H1 (cell line): ENCODE results near the gene PRDX2. TPM values are rescaled to one million over a fixed set of nuclear protein-coding genes. Genes with fewer than 3 reads are reported as not detected.

Experiments used
- CTCF ChIA-PET: fragments of 300-600 bp; sonication (Branson Sonifier 250); formaldehyde crosslinking; loops from one replicate; lab custom pipeline; 2021; ENCODE audit not compliant: partially characterized antibody; lab: Charles Lee
- POLR2A ChIA-PET: fragments of 300-600 bp; sonication (Branson Sonifier 250); formaldehyde crosslinking; loops from one replicate; lab custom pipeline; 2021; ENCODE audit warnings: inconsistent platforms; ENCODE audit not compliant: partially characterized antibody; lab: Charles Lee
- DNase-seq, 2 experiments: peaks; one replicate each; pipeline versions ENCODE4 v3.0.0 to v3.0.0-alpha.2; 2010 to 2022; ENCODE audit warnings: low spot score in 2 of 2, low read depth in 1 of 2, mixed read lengths in 1 of 2
- FAIRE-seq: peaks from 2 replicates; lab custom pipeline; 2011; peaks lifted over from hg19 to GRCh38; lab: Jason Lieb, UNC
- H2AFZ ChIP-seq: 2 replicates; pipeline ENCODE4 v1.8.1; 2012; ENCODE audit warnings: low read length, inconsistent platforms
- H2AK5ac ChIP-seq: 2 replicates; pipeline ENCODE4 v1.6.1; 2013; ENCODE audit warnings: low read depth, low read length
- H2BK120ac ChIP-seq: replicated peaks from 2 replicates; pipeline ENCODE3; 2013; ENCODE audit warnings: low read depth, low read length, inconsistent platforms
- H2BK12ac ChIP-seq: 2 replicates; pipeline ENCODE4 v1.6.1; 2013; ENCODE audit warnings: low read depth, low read length
- H2BK15ac ChIP-seq: 2 replicates; pipeline ENCODE4 v1.6.1; 2013; ENCODE audit warnings: low read length
- H2BK20ac ChIP-seq: 2 replicates; pipeline ENCODE4 v1.6.1; 2013; ENCODE audit warnings: low read length
- H2BK5ac ChIP-seq: 2 replicates; pipeline ENCODE4 v1.6.1; 2013; ENCODE audit warnings: low read depth, low read length
- H3K14ac ChIP-seq: 2 replicates; pipeline ENCODE4 v1.6.1; 2013; ENCODE audit warnings: inconsistent platforms; ENCODE audit not compliant: insufficient read length
- H3K18ac ChIP-seq: 2 replicates; pipeline ENCODE4 v1.6.1; 2013; ENCODE audit warnings: low read length; ENCODE audit errors: extremely low read depth
- H3K23ac ChIP-seq: 2 replicates; pipeline ENCODE4 v1.6.1; 2013; ENCODE audit warnings: inconsistent platforms; ENCODE audit not compliant: insufficient read length
- H3K23me2 ChIP-seq: 2 replicates; pipeline ENCODE4 v1.6.1; 2013; ENCODE audit warnings: low read depth, low read length
- H3K27ac ChIP-seq: 2 replicates; pipeline ENCODE4 v1.6.1; 2011; ENCODE audit warnings: low read depth, low read length, inconsistent platforms
- H3K27me3 ChIP-seq, 4 experiments: replicated peaks in 1 of 4; 1 replicate in 1 of 4; 2 replicates in 3 of 4; pipeline versions ENCODE4 v1.6.1 to v1.8.1; 2011 to 2013; ENCODE audit warnings: low read length in 3 of 4, mild to moderate bottlenecking in 3 of 4, inconsistent platforms in 2 of 4, mixed read lengths in 2 of 4, moderate library complexity in 1 of 4; ENCODE audit not compliant: control insufficient read depth in 3 of 4, insufficient read depth in 3 of 4; ENCODE audit errors: extremely low read depth in 1 of 4
- H3K36me3 ChIP-seq, 4 experiments: 2 replicates each; pipeline versions ENCODE4 v1.6.1 to v1.8.1; 2011 to 2013; ENCODE audit warnings: mild to moderate bottlenecking in 4 of 4, low read length in 3 of 4, moderate library complexity in 2 of 4, control low read depth in 1 of 4, inconsistent platforms in 1 of 4; ENCODE audit not compliant: insufficient read depth in 4 of 4, control insufficient read depth in 2 of 4
- H3K4ac ChIP-seq: replicated peaks from 2 replicates; pipeline ENCODE3; 2013; ENCODE audit warnings: low read length, low read depth, mixed read lengths, inconsistent platforms; ENCODE audit not compliant: insufficient read length
- H3K4me1 ChIP-seq, 4 experiments: replicated peaks in 1 of 4; 1 replicate in 1 of 4; 2 replicates in 3 of 4; pipeline versions ENCODE4 v1.6.1 to v1.8.1; 2011 to 2013; ENCODE audit warnings: low read length in 3 of 4, inconsistent platforms in 2 of 4, mixed read lengths in 1 of 4; ENCODE audit not compliant: insufficient read depth in 4 of 4, control insufficient read depth in 3 of 4
- H3K4me2 ChIP-seq, 2 experiments: 2 replicates each; pipeline versions ENCODE4 v1.6.1 to v1.8.1; 2011 to 2013; ENCODE audit warnings: low read depth in 2 of 2, low read length in 2 of 2, control low read depth in 1 of 2, inconsistent platforms in 1 of 2, mild to moderate bottlenecking in 1 of 2; ENCODE audit not compliant: insufficient read depth in 1 of 2
- H3K4me3 ChIP-seq, 4 experiments: fragments of 200-600, 300-600 bp in 1 of 4; sonication (generic), shearing (Covaris generic), sonication (Bioruptor Twin) in 1 of 4; 2 replicates each; pipeline versions ENCODE4 v1.5.1 to v1.8.1; 2011 to 2016; ENCODE audit warnings: low read length in 4 of 4, low read depth in 3 of 4, control low read depth in 2 of 4, inconsistent platforms in 2 of 4, mild to moderate bottlenecking in 2 of 4, mixed read lengths in 1 of 4, moderate library complexity in 1 of 4; ENCODE audit not compliant: insufficient read depth in 2 of 4; ENCODE audit errors: extremely low read depth in 1 of 4
- H3K56ac ChIP-seq: replicated peaks from 2 replicates; pipeline ENCODE3; 2013; ENCODE audit warnings: low read depth, mild to moderate bottlenecking, mixed read lengths, low read length, inconsistent platforms; ENCODE audit not compliant: insufficient read length
- H3K79me1 ChIP-seq: 2 replicates; pipeline ENCODE4 v1.6.1; 2013; ENCODE audit warnings: low read depth, low read length, control low read depth
- H3K79me2 ChIP-seq, 2 experiments: 2 replicates each; pipeline versions ENCODE4 v1.6.1 to v1.8.1; 2012 to 2013; ENCODE audit warnings: low read length in 2 of 2, mild to moderate bottlenecking in 2 of 2, inconsistent platforms in 1 of 2; ENCODE audit not compliant: insufficient read depth in 2 of 2, control insufficient read depth in 1 of 2
- H3K9ac ChIP-seq, 4 experiments: replicated peaks in 1 of 4; 1 replicate in 1 of 4; 2 replicates in 3 of 4; pipeline versions ENCODE4 v1.6.1 to v1.8.1; 2011 to 2013; ENCODE audit warnings: low read depth in 3 of 4, low read length in 3 of 4, control low read depth in 2 of 4, mild to moderate bottlenecking in 2 of 4, moderate library complexity in 2 of 4, inconsistent platforms in 1 of 4; ENCODE audit errors: extremely low read depth in 1 of 4
- H3K9me3 ChIP-seq, 2 experiments: 2 replicates each; pipeline versions ENCODE4 v1.6.1 to v1.8.1; 2012 to 2013; ENCODE audit warnings: mild to moderate bottlenecking in 2 of 2, moderate library complexity in 2 of 2, control low read depth in 1 of 2, inconsistent platforms in 1 of 2, low read depth in 1 of 2, low read length in 1 of 2, mixed read lengths in 1 of 2; ENCODE audit not compliant: insufficient read depth in 2 of 2
- H4K20me1 ChIP-seq, 2 experiments: replicated peaks in 1 of 2; 2 replicates each; pipeline versions ENCODE3 to v1.8.1; 2011 to 2013; ENCODE audit warnings: inconsistent platforms in 2 of 2, low read length in 2 of 2, mild to moderate bottlenecking in 1 of 2; ENCODE audit not compliant: insufficient read depth in 2 of 2, control insufficient read depth in 1 of 2
- H4K5ac ChIP-seq: 2 replicates; pipeline ENCODE4 v1.6.1; 2013; ENCODE audit warnings: low read length, low read depth, mixed read lengths, inconsistent platforms; ENCODE audit not compliant: insufficient read length
- H4K8ac ChIP-seq: 2 replicates; pipeline ENCODE4 v1.8.0; 2013; ENCODE audit warnings: mild to moderate bottlenecking, moderate library complexity, low read length, inconsistent platforms; ENCODE audit not compliant: insufficient read depth; ENCODE audit errors: extremely low read depth
- H4K91ac ChIP-seq: replicated peaks from 2 replicates; pipeline ENCODE3; 2013; ENCODE audit warnings: low read length, mixed read lengths, inconsistent platforms; ENCODE audit not compliant: insufficient read length
- CREB1 ChIP-seq: IDR thresholded peaks from 2 replicates; pipeline ENCODE4 v1.6.1; 2012; ENCODE audit warnings: inconsistent platforms
- GTF2F1 ChIP-seq: IDR thresholded peaks from 2 replicates; pipeline ENCODE4 v1.6.1; 2012; ENCODE audit warnings: low read depth, low read length, improper control_type of control experiment, borderline replicate concordance
- HDAC2 ChIP-seq, 2 experiments: fragments of 300-600 bp in 1 of 2; sonication (generic) in 1 of 2; IDR thresholded peaks; 2 replicates each; pipeline ENCODE4 v1.6.1; 2011 to 2012; ENCODE audit warnings: low read depth in 2 of 2, low read length in 2 of 2, mild to moderate bottlenecking in 2 of 2, moderate library complexity in 2 of 2, borderline replicate concordance in 1 of 2, inconsistent platforms in 1 of 2
- POLR2A ChIP-seq, 2 experiments: IDR thresholded peaks; 1 replicate in 1 of 2; 2 replicates in 1 of 2; pipeline ENCODE4 v1.6.1; 2011; ENCODE audit warnings: low read depth in 2 of 2, low read length in 2 of 2, mild to moderate bottlenecking in 2 of 2; ENCODE audit errors: control extremely low read depth in 1 of 2
- POU5F1 ChIP-seq: IDR thresholded peaks from 2 replicates; pipeline ENCODE4 v1.6.1; 2011; ENCODE audit warnings: low read depth, mild to moderate bottlenecking, low read length, moderate library complexity
- TEAD4 ChIP-seq: IDR thresholded peaks from 2 replicates; pipeline ENCODE4 v1.6.1; 2012; ENCODE audit warnings: low read depth, low read length, inconsistent platforms, mixed read lengths
- WGBS, 2 experiments: shearing (Covaris generic) in 1 of 2; methylation state at CpG; one replicate each; pipeline versions ENCODE4 v1.1.6 to v1.1.7; 2013 to 2015; ENCODE audit warnings: low lambda C conversion rate in 2 of 2, mixed read lengths in 2 of 2, inconsistent platforms in 1 of 2, low coverage in 1 of 2, missing lambda C conversion rate in 1 of 2; ENCODE audit not compliant: insufficient replicate concordance in 2 of 2, insufficient coverage in 1 of 2, insufficient read length in 1 of 2; ENCODE audit errors: extremely low coverage in 1 of 2, missing lambda C conversion rate in 1 of 2; 5-methylcytosine and 5-hydroxymethylcytosine counted together
- polyA plus RNA-seq, 7 experiments: library from polyadenylated mRNA; depleted of rRNA in 3 of 7; stranded (reverse) in 5 of 7; unstranded in 2 of 7; fragments of >200 nt in 5 of 7; fragments of 200-250 nt in 2 of 7; gene quantifications; 1 replicate in 5 of 7; 2 replicates in 1 of 7; 4 replicates in 1 of 7; pipeline versions ENCODE4 v1.2.1 to v1.2.3, GENCODE V29; 2011 to 2013; ENCODE audit warnings: missing spikeins in 2 of 7, mixed read lengths in 2 of 7
- total RNA-seq: library from RNA; stranded (reverse); fragmentation: NEBNext Ultra II Directional; extraction: Animal tissue kit (Norgen Biotek cat#: 25700); gene quantifications from 2 replicates; pipeline ENCODE4 v1.2.1, GENCODE V29; 2021
- TF ChIP-seq, protein P1 (sequence below), 3 experiments: IDR thresholded peaks; 1 replicate in 2 of 3; 2 replicates in 1 of 3; pipeline versions ENCODE4 v1.5.1 to v1.6.1; 2011; ENCODE audit warnings: low read length in 3 of 3, mild to moderate bottlenecking in 3 of 3, inconsistent platforms in 2 of 3, low read depth in 1 of 3, moderate library complexity in 1 of 3; ENCODE audit not compliant: insufficient read depth in 1 of 3; ENCODE audit errors: control extremely low read depth in 1 of 3

The PRDX2 gene
- total and polyA plus RNA-seq, 2 of the 8 experiments (the other 6 are each of a cell fraction or from before 2014, with no cell fraction given), result 380 to 748 TPM

DNA sequence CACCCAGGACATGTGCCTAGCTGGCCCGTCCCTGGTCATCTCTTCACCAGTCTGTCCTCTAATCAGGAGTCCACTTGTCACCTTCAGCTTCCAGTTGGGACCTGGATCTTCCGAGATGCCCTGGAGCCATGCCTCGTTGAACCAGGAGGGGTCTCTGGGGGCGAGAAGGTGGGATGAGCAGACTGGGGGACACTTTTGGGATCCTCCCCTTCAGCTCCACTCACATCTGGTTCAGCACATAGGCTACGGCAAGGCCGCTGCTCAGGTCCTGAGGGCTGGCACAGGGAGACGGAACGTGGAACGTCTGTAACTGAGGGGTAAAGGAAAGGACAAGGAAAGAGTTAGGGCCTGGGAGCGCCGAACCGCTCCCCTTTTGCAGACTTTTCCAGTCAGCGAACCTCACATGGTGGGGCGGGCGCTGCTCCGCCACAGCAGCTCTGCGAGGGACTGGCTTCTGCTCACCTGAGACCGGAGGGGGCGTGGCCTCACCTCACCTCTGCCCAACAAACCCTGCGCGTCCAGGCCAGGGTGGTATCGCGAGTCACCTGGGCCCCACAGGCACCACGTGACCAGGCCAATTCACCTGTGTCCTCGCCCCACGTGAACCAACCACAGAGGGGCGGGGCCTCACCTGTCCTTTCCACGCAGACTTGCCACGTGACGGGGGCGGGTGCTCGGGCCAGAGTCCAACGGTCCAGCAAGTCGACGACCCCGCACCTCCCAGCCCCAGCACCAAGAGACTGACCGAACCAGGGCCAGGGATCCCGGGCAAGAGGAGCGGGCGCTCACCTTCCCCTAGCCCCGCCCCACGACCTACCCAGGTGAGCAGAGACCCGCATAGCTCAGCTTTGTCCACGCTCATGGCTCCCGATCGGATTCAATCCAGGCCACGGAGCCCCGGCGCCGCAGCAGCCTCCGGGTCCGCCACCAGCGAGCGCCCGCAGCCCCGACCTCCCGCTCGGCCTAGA is 26.7 kb downstream of the PRDX2 start, which contains the start of gene HOOK2:
Gene HOOK2, minus strand, starts transcription at position 965 of the 968 bp plus-strand sequence. Its CDS starts 103 bp downstream, at position 862.
- Histone ChIP-seq H3K23me2 (peaks cover 18% of the 10 kb centered on the region; the same call in 1 of the 2 replicates), H3K4me3 (peak within 1 kb of the TSS; percentile 53 to 92 (median 60)), H4K5ac (peak within 1 kb of the TSS; percentile 92), H3K79me2 (no peaks in the 10 kb centered on the region), H3K23ac (no peak within 1 kb of the TSS), H3K36me3 (peaks cover 0 to 9% (median 5%) of the 10 kb centered on the region in 4 experiments; a peak in 6 of 8 replicates), H3K27ac (peak within 1 kb of the TSS; percentile 85), H4K91ac (peak within 1 kb of the TSS; percentile 93), H3K4ac (peak within 1 kb of the TSS; percentile 10), H2AK5ac (no peak within 1 kb of the TSS), H2BK5ac (peak within 1 kb of the TSS; percentile 96; the same call in 1 of the 2 replicates), H3K79me1 (no peaks in the 10 kb centered on the region), H3K27me3 (no peaks in the 10 kb centered on the region), H3K18ac (peak within 1 kb of the TSS; percentile 98), H2AFZ (peak within 1 kb of the TSS; percentile 90; the same call in 1 of the 2 replicates), H3K9ac (peak within 1 kb of the TSS; percentile 49 to 86 (median 68)), H2BK120ac (no peak within 1 kb of the TSS), H2BK12ac (no peak within 1 kb of the TSS), H3K4me1 (peaks cover 2 to 24% (median 15%) of the 10 kb centered on the region in 4 experiments), H4K20me1 (peaks cover 0 to 3% of the 10 kb centered on the region in 2 experiments), H3K14ac (no peak within 1 kb of the TSS), H3K4me2 (peak within 1 kb of the TSS; percentile 80 to 92), H3K56ac (peak within 1 kb of the TSS; percentile 91), H3K9me3 (no peaks in the 10 kb centered on the region), H4K8ac (peak within 1 kb of the TSS; percentile 92), H2BK20ac (no peak within 1 kb of the TSS), H2BK15ac (no peak within 1 kb of the TSS)
- CTCF ChIA-PET, result interaction anchor here (0.6 to 11.2 kb wide), 15 partner anchors 12 to 274 kb away, joined by 3 to 137 read pairs (median 4); partner anchors contain the start of genes GET3, JUNB, PRDX2 and THSD8
- POLR2A ChIA-PET, result interaction anchor here (0.6 to 16.6 kb wide), 11 partner anchors 11 to 169 kb away, joined by 3 to 317 read pairs (median 5); partner anchors contain the start of genes DNASE2, JUNB, PRDX2 and THSD8
- no peak for FAIRE-seq
- peak in 1 of 2 experiments; percentile 93 for DNase-seq
- 17% methylated on average over 35 of the region's 58 CpGs; no CpG with 5 or more reads in 1 of the 2 experiments for WGBS, 2 experiments
- TF ChIP-seq POU5F1, result no peak
- no peak for TF ChIP-seq TEAD4
- TF ChIP-seq POLR2A (IDR thresholded peaks at IDR 0.05; ENCODE audit: control extremely low read depth in 1 of 2, low read depth in 2 of 2, low read length in 2 of 2), result peak in 1 of 2 experiments; percentile 62; a peak in 2 of 3 replicates
- TF ChIP-seq CREB1, result peak; percentile 19; the same call in 1 of the 2 replicates
- peak in 1 of 2 experiments; percentile 79; a peak in 1 of 4 replicates for TF ChIP-seq HDAC2 (IDR thresholded peaks at IDR 0.05; ENCODE audit: borderline replicate concordance in 1 of 2, low read depth in 2 of 2, low read length in 2 of 2)
- TF ChIP-seq, protein P1, sequence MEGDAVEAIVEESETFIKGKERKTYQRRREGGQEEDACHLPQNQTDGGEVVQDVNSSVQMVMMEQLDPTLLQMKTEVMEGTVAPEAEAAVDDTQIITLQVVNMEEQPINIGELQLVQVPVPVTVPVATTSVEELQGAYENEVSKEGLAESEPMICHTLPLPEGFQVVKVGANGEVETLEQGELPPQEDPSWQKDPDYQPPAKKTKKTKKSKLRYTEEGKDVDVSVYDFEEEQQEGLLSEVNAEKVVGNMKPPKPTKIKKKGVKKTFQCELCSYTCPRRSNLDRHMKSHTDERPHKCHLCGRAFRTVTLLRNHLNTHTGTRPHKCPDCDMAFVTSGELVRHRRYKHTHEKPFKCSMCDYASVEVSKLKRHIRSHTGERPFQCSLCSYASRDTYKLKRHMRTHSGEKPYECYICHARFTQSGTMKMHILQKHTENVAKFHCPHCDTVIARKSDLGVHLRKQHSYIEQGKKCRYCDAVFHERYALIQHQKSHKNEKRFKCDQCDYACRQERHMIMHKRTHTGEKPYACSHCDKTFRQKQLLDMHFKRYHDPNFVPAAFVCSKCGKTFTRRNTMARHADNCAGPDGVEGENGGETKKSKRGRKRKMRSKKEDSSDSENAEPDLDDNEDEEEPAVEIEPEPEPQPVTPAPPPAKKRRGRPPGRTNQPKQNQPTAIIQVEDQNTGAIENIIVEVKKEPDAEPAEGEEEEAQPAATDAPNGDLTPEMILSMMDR (IDR thresholded peaks at IDR 0.05; ENCODE audit: control extremely low read depth in 1 of 3, insufficient read depth in 1 of 3, low read depth in 1 of 3, low read length in 3 of 3), result no peak
- no peak for TF ChIP-seq GTF2F1
